ENCODE measurements around the gene INPP5J.

DNA sequence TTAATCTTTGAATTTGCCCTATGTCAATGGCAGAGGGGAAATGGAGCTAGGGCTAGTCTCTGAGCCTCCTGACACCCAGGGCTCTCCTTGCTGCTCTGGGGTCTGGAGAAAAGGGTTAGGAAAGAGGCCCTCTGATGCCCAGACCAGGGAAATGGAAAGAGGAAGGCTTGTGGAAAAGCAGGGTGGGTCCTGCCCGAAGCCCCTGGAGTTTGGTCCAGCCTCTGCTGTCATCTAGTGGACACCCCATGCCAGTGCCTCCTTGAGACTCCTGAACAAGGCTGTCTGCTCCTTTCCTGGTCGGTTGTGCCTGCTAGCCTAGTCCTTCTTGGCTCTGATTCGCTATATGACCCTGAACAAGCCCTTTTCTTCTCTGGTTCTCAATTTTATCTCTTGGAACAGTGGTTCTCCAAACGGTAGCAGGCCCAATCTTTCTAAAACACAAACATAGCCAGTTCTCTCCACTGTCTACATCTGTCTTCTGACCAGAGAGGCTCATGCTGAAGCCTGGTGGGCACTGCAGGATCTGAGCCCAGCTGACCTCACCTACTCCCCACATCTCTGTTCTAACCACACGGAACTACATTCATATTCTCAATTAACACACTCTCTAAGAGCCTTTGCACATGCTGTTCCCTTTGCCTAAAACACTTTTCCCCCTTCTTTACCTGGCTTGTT, 26.3 kb downstream of the INPP5J start:
- no peak for TF ChIP-seq GATA3 (IDR thresholded peaks at IDR 0.05; ENCODE audit: low read depth, low read length)
- TF ChIP-seq GATA2 (IDR thresholded peaks at IDR 0.05; ENCODE audit: low read depth, low read length) = no peak

Measured in SH-SY5Y (cell line).